ENCODE results near the gene MYCBPAP.
"Not testable (repeated sequence)": the region's sequence is repeated elsewhere in the genome, so short reads cannot be mapped to it uniquely, and the experiment has no call there.

MYCBPAP gene

GRCh38 chr17:50472286-50472685 lies 36.0 kb upstream of the MYCBPAP start:
- no peak for DNase-seq

- DNase-seq = not testable (repeated sequence)
These were observed 35.5 kb upstream of the MYCBPAP start for GRCh38 chr17:50472761-50473161.

GRCh38 chr17:50473901-50474300 lies 34.3 kb upstream of the MYCBPAP start:
- no peak for DNase-seq

GRCh38 chr17:50474523-50474922 lies 33.7 kb upstream of the MYCBPAP start:
- no peak for DNase-seq

- DNase-seq = no peak
These were observed 32.9 kb upstream of the MYCBPAP start for GRCh38 chr17:50475362-50475761.

- not testable (repeated sequence) for DNase-seq
These were observed 32.3 kb upstream of the MYCBPAP start for GRCh38 chr17:50475775-50476544.

GRCh38 chr17:50476545-50477315 lies 31.5 kb upstream of the MYCBPAP start:
- no peak for DNase-seq

- no peak for DNase-seq
These were observed 30.3 kb upstream of the MYCBPAP start for GRCh38 chr17:50477976-50478375.

- peak; percentile 92 for DNase-seq
These were observed 29.6 kb upstream of the MYCBPAP start, which contains the start of gene RSAD1 for GRCh38 chr17:50478391-50479381. TSS of gene RSAD1 (plus strand) at chr17:50478860. CDS start at chr17:50478885, 25 bp downstream.

- DNase-seq = peak; percentile 93
These were observed 28.6 kb upstream of the MYCBPAP start for GRCh38 chr17:50479522-50480141.

- no peak for DNase-seq
These were observed 28.0 kb upstream of the MYCBPAP start for GRCh38 chr17:50480142-50480764.

GRCh38 chr17:50480854-50481490 lies 27.3 kb upstream of the MYCBPAP start:
- peak; percentile 16 for DNase-seq

- DNase-seq = no peak
These were observed 26.6 kb upstream of the MYCBPAP start for GRCh38 chr17:50481648-50482047.

GRCh38 chr17:50482110-50482509 lies 26.1 kb upstream of the MYCBPAP start:
- no peak for DNase-seq

GRCh38 chr17:50482516-50482915 lies 25.7 kb upstream of the MYCBPAP start:
- DNase-seq = peak; percentile 91

GRCh38 chr17:50483266-50483665 lies 25.0 kb upstream of the MYCBPAP start:
- DNase-seq = no peak

GRCh38 chr17:50484386-50485155 lies 23.7 kb upstream of the MYCBPAP start:
- no peak for DNase-seq

GRCh38 chr17:50487213-50488096 lies 20.8 kb upstream of the MYCBPAP start:
- no peak for DNase-seq

- no peak for DNase-seq
These were observed 19.4 kb upstream of the MYCBPAP start for GRCh38 chr17:50488880-50489279.
